Vagina (tissue), 2 donors: ENCODE measurements around the gene CYP2C19.

Experiments used
- CTCF ChIP-seq, 3 experiments: fragments of 450-650 bp in 2 of 3; fragments of 200-600 bp in 1 of 3; sonication (generic) in 1 of 3; IDR thresholded peaks; one replicate each; pipeline ENCODE4 v1.5.1; 2017 to 2019; ENCODE audit warnings: antibody characterized with exemption in 3 of 3, mild to moderate bottlenecking in 2 of 3, moderate library complexity in 2 of 3
- POLR2A ChIP-seq, 2 donors: fragments of 450-650 bp; IDR thresholded peaks; one replicate each; pipeline ENCODE4 v1.6.1; 2017; ENCODE audit warnings: antibody characterized with exemption in 2 of 2, mild to moderate bottlenecking in 2 of 2, moderate library complexity in 2 of 2

GRCh38 chr10:94850766-94851165 lies 88.3 kb downstream of the CYP2C19 start:
- TF ChIP-seq POLR2A (IDR thresholded peaks at IDR 0.05): no peak
- no peak for TF ChIP-seq CTCF (IDR thresholded peaks at IDR 0.05)
